HG03066 (cell line): ENCODE measurements around the gene PTMS.
A peak's percentile ranks its signal among the peaks of the same experiment; 100 is the strongest.

ENCODE experiments used
- ATAC-seq: cut with Tn5 transposase; IDR thresholded peaks from one replicate; pipeline ENCODE4 v1.9.1; 2021; ENCODE audit warnings: low read depth; ENCODE audit not compliant: unreplicated experiment

Gene PTMS

DNA sequence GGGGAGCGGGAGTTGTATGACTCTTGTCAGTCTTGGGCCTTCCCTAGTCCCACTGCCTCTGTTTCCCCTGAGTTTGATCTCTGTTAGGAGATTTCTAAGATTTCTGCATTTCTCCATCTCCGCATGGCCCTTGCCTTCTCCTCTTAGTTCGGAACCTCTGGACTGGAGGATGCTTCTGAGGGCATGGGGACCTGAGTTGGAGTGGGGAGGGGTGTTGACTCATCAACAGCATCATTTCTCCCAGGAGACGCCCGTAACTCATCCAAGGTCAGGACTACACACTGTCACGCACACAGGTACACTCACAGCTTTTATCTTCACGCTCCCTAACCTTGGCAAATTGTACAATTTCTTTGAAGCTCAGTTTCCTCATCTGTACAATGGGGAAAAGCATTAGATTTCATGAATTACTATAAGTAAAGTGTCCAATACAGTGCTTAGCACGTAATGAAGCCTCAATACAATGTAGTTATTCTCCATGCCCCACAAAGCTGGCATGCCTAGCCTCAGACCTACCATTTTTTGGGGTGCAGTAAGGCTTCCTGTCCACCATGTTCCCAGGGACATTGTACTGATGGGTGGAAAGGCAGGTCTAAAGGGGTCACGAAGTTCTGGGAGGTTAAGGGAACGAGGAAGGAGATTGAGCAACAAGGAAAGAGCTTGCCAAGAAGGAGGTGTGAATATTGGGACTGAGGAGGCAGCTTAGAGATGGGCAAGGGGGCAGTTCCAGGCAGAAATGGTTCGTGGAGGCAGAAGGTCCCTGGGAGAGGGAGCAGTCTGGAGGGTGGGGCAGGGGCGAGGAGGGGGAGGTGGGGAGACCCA lies 5.6 kb downstream of the PTMS start:
- ATAC-seq = no peak

DNA sequence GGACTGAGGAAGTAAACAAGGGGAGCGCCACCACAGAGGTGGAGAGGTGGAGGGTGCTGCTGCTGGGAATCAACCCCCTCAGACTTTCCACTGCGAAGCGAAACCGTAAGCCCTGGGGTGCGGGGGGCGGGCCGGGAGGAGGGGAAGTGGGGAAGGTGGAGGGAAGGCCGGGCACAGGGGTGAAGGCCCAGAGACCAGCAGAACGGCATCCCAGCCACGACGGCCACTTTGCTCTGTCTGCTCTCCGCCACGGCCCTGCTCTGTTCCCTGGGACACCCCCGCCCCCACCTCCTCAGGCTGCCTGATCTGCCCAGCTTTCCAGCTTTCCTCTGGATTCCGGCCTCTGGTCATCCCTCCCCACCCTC lies 6.2 kb downstream of the PTMS start, which contains the start of gene LAG3:
LAG3 (plus strand) TSS at position 190 of the 365 bp plus-strand sequence. CDS start 333 bp downstream, outside the sequence.
- ATAC-seq = no peak

DNA sequence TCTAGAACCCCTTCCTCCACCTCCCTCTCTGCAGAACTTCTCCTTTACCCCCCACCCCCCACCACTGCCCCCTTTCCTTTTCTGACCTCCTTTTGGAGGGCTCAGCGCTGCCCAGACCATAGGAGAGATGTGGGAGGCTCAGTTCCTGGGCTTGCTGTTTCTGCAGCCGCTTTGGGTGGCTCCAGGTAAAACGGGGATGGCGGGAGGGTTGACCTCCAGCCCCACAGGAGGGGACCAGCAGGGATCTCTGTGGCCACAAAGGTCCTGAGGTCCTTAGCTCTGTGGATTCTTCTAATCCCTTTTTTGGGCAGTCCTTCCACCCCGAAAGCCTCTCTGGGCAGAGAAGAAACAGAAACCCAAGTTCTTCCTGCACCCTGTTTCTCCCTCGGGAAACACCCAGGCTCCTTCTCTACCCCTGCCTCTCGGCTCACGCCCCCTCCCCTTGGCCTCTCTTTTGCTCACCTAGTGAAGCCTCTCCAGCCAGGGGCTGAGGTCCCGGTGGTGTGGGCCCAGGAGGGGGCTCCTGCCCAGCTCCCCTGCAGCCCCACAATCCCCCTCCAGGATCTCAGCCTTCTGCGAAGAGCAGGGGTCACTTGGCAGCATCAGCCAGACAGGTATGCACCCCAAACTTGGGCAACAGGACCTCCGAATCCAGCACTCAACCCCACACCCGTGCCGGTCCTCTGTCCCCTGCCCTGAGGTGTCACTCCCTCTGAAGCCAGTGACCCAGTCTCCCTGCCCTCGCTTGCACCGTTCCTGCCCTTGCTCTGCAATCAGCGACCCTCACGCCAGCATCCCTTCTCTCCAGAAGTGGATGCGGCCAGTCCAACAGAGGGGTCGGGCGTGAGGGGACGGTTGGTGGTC lies 6.8 kb downstream of the PTMS start:
- ATAC-seq = no peak

DNA sequence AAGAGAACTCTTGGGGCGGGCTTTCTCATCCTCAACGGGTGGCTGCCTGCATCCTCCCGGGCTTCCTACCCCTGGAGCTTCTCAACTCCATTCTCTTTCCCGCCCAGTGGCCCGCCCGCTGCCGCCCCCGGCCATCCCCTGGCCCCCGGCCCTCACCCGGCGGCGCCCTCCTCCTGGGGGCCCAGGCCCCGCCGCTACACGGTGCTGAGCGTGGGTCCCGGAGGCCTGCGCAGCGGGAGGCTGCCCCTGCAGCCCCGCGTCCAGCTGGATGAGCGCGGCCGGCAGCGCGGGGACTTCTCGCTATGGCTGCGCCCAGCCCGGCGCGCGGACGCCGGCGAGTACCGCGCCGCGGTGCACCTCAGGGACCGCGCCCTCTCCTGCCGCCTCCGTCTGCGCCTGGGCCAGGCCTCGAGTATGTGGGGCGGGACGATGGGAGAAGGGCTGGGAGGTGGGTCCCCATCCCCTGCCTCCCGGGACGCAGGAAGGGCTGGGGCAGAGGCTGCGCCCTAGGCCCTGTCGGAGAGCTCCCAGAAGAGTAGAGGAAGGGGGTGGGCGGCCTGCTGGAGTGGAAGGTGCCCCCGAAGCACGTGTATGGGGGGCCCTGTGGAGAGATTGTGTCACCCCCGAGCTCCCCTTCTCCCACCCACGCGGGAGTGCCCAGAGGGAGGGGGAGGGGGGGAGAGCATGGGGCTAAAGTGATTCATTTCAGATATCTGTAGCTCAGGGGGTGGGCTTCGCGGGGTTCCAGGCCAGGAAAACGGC lies 7.6 kb downstream of the PTMS start:
- ATAC-seq = no peak

DNA sequence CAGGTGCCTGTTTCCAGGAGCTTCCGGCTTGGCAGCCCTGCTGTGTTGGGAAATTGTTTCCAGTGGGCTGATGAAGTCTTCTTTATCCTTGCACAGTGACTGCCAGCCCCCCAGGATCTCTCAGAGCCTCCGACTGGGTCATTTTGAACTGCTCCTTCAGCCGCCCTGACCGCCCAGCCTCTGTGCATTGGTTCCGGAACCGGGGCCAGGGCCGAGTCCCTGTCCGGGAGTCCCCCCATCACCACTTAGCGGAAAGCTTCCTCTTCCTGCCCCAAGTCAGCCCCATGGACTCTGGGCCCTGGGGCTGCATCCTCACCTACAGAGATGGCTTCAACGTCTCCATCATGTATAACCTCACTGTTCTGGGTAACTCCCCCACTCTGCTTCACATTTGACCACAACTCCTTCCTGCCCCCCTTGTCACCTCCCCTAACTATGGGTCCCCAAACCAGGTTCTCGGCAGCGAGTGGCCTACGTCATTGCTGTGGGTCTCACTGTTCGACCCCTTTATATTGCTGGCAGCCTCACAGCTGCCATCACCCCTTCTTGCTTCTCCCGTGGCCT lies 8.4 kb downstream of the PTMS start:
- ATAC-seq = no peak

DNA sequence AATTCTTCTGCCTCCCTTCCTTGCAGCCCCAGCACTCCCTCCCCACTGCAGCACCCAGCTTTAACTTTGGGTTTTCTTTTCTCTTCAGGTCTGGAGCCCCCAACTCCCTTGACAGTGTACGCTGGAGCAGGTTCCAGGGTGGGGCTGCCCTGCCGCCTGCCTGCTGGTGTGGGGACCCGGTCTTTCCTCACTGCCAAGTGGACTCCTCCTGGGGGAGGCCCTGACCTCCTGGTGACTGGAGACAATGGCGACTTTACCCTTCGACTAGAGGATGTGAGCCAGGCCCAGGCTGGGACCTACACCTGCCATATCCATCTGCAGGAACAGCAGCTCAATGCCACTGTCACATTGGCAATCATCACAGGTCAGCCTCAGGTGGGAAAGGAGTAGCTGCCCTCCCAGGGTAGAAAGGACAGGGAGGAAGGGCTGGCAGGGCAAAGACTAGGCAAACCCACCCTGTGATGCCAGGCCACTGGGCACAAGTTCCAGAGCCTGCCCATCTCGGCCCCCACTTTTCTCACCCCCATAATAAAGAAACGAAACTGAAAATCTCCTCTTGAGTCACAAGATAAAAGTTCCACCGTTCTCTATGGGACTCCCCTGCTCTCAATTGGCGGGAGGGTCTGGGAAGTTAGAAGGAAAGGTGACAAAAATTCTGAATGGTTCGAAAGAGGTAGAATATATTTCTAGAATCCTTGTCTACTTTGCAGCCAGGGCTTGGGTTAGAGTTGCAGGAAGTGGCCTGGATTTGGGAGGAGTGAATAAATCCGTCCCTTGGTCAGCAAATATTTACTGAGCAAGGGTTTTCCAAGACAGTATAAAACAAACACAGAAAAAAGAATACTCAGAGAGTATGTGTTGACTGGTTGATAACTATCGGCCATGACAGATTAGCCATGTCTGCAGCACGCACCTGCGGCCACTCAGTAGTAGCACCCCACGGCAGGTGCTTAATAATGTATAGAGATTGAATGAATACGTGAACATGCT lies 9.3 kb downstream of the PTMS start:
- ATAC-seq = no peak

DNA sequence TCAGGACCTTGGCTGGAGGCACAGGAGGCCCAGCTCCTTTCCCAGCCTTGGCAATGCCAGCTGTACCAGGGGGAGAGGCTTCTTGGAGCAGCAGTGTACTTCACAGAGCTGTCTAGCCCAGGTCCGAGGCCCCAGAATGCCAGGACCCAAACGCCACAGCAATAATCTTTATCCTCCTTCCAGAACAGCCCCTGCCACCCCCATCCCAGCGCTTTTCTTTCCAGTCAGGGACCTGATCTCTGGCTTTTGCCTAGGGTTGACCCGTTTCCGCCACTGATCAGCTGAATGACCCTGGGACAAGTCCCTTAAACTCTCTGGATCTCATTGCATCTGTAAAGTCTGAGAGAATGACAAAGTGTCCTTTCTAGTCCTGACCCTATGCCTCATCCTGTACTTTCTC lies 11.2 kb downstream of the PTMS start:
- no peak for ATAC-seq

DNA sequence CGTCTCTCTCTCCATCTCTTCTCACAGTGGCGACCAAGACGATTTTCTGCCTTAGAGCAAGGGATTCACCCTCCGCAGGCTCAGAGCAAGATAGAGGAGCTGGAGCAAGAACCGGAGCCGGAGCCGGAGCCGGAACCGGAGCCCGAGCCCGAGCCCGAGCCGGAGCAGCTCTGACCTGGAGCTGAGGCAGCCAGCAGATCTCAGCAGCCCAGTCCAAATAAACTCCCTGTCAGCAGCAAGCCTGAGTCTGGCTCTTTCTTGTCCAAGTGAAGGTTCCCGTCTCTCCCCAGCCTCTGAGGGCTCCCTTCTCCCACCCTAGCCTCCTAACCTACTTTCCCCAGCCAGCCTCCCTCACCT lies 12.0 kb downstream of the PTMS start:
- no peak for ATAC-seq

DNA sequence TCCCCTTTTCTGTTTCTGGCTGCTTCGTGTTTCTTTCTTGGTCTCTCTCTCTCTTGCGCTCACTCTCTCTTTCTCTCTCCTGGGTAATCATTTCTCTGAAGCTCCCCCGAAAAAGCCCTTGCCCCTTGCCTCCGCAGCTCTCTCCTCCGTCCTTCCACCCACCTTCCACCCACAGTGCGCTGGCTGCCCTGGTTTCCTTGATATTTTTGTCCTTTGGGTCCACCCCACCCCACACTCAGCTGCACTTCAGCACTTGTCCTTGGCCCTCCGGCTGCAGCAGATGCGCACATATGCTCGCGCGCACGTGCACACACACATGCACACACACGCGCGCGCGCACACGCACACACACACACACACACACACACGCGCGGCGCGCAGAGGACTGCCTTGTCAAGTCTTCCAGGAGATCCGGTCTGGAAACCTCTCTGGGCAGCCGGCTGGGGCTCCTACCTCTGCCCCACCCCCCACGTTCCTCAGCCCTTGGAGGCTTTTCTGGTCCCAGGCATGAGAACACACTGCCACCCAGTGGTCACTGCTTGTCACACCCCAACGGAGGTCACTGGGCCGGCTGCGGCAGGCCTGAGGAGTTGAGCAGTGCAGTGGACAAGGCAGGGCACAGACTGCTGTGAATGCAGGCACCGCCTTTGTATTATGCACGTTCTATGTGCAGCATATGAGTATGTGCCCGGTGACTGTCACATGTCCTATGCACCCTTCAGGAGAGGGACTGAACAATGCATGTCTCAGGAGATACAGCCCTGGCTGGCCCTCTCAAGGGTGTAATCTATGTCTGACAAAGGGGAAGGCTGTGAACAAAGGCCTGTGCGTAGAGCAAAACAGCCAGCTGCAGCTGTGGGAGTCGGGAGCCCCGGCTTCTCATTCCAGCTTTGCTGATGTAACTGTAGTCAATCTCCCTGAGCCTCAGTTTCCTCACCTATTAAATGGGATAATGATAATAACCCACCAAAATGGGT lies 12.7 kb downstream of the PTMS start:
- ATAC-seq = peak; percentile 86

DNA sequence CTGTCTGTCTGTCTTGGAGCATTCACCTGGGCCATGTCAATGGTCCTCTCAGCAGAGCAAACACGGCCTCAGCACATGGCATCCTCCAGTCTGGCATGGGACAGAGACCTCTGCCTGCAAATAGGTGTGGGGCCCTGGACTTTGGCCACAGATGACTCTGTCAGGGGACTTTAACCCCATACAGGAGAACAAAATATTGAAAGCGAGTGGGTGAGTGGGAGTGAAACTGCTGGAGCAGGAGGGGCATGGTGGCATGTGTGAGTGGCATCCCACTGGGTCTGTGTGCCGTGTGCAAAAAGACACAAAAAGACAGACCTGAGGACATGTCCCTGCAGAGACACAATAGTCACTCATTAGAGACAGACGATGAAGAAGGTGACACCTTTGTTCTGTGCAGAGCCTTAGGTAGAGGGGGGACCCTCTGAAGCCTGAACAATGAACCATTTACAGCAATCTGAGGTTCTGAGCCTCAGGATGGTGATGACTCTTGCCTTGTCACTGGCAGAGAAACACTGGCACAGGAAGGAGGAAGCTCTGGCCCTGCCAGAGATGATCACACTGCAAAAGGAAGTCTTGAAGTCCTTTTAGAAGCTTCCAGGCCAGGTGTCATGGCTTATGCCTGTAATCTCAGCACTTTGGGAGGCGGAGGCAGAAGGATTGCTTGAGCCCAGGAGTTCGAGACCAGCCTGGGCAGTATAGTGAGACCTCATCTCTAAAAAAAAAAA lies 13.7 kb downstream of the PTMS start:
- ATAC-seq = no peak

DNA sequence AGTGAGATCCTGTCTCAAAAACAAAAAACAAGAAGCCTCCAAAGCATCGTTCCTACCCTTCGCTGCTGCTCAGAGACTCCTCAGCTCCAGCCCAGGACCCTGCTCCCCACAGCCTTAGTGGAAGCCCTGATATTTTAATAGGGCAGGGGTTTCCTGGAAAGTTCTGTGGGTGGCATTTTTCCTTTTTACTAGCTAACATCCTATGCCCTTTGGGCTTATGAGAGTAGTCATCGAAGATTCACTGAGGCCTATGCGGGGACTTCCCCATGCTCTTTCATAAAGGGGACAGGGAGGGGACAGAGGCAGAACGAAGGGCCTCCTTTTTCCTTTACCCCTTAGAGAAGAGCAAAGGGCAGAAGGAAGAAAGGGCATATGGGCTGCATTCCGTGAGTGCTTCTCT lies 14.4 kb downstream of the PTMS start:
- no peak for ATAC-seq

DNA sequence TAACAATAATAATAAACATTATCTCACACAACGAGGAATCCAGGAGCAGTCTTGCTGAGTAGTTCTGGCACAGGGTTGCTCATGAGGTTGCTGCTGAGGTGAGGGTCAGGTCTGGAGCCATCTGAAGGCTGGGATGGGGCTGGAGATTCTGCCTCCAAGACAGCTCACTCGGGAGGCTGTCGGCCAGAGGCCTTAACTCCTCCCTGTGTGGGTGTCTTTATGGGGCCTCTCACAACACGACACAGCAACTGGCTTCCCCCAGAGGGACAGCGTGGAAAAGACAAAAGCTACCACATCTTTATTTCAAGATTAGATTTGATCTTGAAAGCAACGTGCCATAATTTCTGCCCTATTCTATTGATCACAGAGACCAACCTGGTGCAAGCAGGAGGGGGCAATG lies 16.0 kb downstream of the PTMS start:
- ATAC-seq = no peak

DNA sequence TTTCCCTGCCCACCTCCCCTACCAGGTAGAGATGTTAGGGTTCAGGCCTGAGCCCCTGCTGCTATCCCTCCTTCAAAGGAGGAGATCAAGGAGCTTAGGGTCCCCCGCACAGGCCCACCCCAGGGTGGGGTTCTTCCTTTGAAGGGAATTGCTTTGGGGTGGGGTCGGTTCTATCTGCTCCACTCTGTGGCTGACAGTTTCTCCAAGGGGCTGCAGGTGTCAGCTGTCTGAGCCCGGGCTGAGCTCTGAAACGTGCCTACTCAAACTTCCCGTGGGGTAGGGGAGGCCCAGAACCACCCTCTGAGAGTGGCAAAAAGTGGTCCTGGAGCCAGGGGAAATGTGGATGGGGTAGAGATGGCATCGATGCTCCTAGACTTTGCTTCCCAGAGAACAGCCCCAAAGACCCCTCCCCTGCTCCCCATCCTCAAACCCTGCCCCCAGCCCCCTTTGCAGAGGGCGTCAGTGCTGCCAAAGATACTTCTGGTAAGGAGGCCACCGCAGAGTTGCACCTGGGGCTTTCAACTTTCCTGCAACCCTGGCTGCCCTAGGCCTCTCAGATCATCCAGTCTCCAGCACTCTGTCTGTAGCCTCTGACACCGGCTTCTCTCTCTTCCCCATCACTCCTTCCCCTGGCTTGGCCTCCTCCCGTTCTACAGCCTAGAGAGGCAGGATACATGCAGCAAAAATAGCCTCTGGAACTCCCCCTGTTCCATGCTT lies 16.8 kb downstream of the PTMS start:
- no peak for ATAC-seq

DNA sequence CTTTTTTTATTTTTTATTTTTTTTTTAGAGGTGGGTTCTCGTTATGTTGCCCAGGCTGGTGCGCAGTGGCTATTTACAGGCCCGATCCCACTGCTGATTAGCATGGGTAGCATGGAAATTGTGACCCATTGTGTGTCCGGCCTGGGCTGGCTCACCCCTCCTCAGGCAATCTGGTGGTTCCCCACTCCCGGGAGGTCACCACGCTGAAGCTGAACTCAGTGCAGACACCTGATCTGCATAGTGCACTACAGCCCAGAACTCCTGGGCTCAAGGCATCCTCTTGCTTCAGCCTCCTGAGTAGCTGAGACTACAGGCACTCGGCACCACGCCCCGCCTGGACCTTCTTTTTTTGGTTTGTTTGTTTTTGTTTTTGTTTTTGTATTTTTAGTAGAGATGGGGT lies 17.7 kb downstream of the PTMS start:
- ATAC-seq = no peak

DNA sequence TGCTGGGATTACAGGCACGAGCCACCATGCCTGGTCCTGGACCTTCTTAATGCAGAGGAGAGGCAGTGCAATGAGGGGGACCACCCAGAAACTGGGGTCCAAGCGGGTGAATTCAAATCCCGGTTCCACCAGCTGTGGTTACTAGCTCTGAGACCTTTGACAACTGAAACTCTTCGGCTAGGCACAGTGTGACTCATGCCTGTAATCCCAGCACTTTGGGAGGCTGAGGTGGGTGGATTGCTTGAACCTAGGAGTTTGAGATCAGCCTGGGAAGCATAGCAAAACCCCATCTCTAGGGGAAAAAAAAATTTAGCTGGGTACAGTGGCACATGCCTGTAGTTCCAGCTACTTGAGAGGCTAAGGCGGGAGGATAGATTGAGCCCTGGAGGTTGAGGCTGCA lies 18.1 kb downstream of the PTMS start:
- no peak for ATAC-seq

DNA sequence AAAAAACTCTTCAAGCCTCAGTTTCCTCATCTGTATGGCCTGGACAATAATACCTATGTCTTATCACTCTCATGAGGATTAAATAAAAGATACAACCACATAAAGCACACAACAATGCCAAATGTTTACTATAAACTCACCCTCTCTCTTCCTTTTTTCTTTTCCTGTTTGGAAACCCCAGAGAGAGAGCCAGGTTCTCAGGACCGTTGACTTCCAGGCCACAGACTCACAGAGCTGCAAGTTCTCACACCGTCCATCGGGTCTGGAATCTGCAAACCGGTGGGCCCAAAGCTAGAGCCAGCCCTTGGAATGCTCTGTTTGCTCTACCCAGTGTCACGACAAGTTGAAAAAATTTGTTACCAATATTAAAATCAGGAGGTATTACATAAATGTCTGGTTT lies 18.6 kb downstream of the PTMS start:
- no peak for ATAC-seq

DNA sequence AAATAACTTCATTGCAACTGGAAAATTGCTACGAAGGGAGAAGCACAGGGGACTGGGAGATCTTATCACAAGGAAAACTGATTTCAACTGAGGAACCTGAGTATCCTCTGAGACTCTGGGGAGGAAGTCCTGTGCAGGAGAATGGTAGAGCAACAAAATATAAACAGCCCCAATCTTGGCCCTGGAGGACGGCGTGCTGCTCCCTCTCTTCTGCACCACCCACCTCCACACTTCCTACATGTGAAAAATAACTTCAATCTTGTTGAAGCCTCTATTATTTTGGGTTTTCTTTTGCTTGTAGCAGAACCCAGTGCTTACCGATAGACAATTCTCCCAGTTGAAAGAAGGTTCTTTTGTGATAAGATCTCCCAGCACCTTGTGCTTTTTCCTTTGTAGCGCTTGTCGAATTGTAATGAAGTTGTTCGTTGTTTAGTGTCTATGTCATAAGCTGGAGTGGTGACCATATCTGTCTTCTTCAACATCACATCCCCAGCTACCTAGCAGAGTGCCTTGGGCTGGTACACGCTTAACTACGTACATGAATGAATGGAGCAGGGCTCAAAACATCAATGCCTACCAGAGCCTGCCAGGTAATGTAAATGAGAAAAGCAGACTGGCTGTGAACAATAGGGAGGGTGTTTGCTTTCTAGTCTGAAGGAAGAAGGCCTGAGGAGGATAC lies 20.4 kb downstream of the PTMS start:
- no peak for ATAC-seq
